GM08714 (cell line): ENCODE data around the gene PPA2.
"Not testable (repeated sequence)": the region's sequence is repeated elsewhere in the genome, so short reads cannot be mapped to it uniquely, and the experiment has no call there.

Experiments used
- H3K4me3 ChIP-seq: fragments of 200-500 bp; sonication (Bioruptor generic); 2 replicates; pipeline ENCODE4 v1.5.1; 2014; ENCODE audit warnings: mild to moderate bottlenecking, low read length, inconsistent platforms
- ZNF274 ChIP-seq: IDR thresholded peaks from 2 replicates; pipeline ENCODE4 v1.6.1; 2012; ENCODE audit warnings: mild to moderate bottlenecking, low read depth, low read length

PPA2 gene

DNA sequence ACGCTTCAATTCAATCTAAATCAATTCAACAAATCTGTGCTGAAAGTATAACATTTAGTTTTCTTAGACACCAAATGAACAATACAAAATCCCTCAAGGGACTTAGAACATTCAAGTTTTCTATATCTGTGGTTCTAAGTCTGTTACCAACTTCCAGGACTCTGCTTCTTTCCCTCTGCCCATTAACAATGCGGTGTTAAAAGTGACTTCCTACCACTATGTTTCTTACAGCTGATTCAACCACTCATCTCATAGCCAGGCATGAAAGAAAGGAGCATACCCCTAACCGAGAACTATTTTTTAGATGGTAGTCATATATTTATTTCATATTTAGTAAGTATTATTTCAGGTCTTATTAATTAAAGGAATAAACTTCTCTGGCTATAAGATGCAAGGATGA, 38.9 kb downstream of the PPA2 start:
- TF ChIP-seq ZNF274 = no peak
- H3K4me3 ChIP-seq = no peak overlapping the region

DNA sequence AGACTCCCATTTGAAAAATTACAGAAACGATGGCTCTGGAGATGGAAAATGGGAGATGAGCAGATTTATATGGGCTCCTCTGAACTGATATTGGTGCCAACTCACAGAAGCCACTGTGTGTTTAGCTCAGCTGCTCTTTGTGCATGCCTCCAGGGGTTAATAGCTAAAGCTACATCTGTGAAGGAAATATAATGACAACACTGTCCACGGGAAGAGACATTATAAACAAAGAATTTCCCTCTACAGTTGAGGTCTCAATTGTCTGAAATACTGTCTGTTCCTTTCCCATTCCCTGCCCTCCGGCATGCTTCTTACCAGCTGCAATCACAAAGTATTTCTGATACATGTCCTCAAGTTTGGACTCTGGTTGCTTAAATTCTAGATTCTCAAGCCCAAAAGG, 40.4 kb downstream of the PPA2 start:
- no peak for TF ChIP-seq ZNF274
- H3K4me3 ChIP-seq = no peak overlapping the region

DNA sequence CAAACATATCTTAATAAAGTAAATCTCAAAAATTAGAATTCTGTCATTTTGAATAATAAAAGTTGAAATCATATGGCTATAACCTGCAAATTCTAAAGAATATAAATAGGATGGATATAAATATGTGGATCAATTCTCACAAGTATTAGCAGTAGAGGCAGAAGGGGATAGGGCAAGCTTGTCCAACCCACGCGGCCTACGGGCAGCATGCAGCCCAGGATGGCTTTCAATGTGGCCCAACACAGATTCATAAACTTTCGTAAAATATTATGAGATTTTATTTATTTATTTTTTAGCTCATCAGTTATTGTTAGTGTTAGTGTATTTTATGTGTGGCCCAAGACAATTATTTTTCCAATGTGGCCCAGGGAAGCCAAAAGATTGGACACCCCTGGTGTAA, 41.4 kb downstream of the PPA2 start:
- no peak for TF ChIP-seq ZNF274
- H3K4me3 ChIP-seq = no peak overlapping the region

DNA sequence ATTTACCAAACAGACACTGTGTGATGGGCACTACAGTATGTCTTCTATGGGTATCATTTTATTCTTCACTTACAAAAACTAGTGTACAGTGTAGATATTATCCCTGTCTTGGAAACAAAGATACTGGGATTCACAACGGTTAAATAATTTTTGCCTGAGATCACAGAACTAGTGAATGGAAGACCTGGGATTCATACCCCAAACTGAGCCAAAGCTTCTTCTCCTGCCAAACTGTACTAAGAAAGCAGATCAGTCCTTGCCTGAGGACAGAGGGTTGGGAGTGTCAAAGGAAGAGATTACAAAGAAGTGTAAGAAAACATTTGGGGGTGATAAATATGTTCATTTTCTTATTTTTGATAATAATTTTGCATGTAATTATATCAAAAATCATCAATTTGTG, 43.1 kb downstream of the PPA2 start:
- H3K4me3 ChIP-seq = no peak overlapping the region
- TF ChIP-seq ZNF274 = no peak

DNA sequence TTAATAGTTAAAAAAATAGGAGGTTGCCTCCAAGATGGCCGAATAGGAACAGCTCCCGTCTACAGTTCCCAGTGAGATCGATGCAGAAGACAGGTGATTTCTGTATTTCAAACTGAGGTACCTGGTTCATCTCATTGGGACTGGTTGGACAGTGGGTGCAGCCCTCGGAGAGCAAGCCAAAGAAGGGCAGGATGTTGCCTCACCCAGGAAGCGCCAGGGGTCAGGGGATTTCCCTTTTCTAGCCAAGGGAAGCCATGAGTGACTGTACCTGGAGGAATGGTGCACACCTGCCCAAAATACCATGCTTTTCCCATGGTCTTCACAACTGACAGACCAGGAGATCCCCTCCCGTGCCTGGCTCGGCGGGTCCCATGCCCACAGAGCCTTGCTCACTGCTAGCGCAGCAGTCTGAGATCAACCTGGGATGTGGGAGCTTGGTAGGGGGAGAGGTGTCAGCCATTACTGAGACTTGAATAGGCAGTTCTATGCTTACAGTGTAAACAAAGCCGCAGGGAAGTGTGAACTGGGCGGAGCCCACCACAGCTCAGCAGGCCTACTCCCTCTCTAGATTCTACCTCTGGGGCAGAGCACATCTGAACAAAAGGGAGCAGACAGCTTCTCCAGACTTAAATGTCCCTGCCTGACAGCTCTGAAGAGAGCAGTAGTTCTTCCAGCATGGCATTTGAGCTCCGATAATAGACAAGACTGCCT, 47.5 kb downstream of the PPA2 start:
- H3K4me3 ChIP-seq = no peak overlapping the region
- TF ChIP-seq ZNF274 = no peak

DNA sequence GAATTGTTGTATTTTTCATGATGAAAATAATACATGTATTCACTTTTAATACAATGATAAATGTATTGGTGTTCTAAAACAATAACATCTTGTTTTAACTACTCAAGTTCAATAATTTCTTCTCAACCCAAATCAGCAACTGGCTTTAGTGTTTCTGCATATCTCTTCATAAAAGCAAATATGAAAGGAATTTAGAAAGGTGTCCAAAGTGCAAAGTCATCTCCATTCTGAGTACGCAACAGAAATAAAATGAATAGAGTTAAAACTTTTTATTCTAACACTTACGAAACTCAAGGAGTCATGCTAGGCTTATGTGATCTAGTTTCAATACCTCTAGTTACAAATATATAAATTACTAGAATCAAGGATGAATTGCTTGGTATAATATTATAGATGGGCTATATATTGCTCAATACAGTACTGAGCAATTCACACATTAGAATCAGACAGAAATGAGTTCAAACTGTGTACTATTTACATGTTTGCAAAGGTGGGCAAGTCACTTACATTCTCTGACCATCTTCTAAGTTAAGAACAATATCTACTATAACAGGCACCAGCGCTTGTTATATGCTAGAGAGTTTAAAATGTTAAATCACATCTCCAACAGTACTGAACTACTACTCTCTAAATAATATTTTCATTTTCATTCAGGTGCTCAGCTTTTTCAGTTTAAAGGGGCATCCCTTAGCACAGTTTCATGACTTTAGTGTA, 51.5 kb downstream of the PPA2 start:
- H3K4me3 ChIP-seq = no peak overlapping the region
- no peak for TF ChIP-seq ZNF274

DNA sequence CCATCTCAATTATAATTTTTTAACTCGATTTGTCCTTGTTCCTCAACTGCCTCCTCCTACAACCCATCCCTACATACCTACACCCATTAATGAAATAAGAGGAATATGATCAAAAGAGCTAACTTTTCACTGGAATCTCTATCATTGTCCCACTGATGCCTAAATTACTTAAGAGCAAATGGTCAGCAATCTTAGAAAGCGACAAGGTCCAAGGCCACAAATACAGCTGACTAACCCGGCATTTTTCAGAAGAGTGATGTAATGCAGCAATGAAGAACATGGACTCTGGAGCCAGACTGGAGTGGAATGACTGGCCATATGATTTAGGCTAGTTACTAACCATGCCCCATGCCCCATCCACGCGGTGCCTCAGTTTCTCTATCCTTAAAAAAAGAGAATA, 56.2 kb downstream of the PPA2 start:
- no peak for TF ChIP-seq ZNF274

DNA sequence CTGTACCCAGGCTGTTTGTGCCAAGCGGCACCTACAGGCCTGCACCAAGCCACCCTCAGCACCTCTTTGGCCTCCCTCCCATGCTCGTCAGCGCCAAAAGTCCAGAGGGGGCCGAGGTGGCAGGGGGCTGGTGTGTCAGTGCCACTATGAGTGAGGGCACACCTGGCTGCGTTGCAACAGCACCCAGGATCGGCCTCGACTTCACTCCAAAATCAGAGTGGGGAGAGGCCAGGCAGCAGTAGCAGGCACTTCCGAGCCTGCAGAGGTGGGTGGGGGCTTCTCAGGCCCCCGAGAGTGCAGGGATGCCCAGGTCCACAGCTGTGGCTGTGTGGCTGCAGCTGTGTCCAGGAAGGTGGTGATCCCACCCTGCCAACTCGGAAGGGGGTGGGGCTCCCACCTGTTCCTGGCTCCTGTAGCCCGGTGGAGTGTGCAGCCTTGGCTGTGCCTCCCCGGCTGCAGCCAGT, 58.5 kb downstream of the PPA2 start:
- TF ChIP-seq ZNF274 = no peak
- no peak overlapping the region for H3K4me3 ChIP-seq

More for the DNA sequence above, 56.2 kb downstream of the PPA2 start:
- no peak overlapping the region for H3K4me3 ChIP-seq

DNA sequence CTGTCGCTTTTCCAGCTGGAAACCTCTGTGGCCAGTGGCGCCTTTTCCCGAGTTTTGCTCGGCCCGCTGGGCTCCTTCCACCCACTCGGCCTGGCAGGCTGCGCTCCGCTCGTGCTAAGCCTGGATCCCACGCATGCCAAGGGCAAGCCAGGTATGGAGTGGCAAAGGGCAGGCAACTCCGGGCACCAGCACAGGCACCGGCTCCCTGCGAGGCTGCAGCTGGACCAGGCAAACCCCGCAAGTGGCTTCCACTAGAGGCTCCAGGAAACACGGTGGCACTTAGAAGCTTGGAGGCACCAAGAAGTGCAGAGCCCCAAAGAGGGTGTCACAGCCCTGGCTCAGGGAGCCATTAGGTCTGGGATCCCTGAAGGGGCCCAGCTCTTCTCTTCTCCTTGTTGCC, 59.5 kb downstream of the PPA2 start:
- no peak for TF ChIP-seq ZNF274
- no peak overlapping the region for H3K4me3 ChIP-seq

DNA sequence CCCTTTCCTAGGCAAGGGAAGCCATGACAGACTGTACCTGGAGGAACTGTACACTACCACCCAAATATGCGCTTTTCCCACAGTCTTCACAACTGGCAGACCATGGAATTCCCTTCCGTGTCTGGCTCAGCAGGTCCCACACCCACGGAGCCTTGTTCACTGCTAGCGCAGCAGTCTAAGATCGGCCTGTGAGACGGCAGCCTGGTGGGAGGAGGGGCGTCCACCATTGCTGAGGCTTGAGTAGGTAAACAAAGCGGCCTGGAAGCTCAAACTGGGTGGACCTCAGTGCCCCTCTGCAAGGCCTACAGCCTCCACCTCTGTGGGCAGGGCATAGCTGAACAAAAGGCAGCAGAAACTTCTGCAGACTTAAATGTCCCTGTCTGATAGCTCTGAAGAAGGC, 64.7 kb downstream of the PPA2 start:
- H3K4me3 ChIP-seq = not testable (repeated sequence)

DNA sequence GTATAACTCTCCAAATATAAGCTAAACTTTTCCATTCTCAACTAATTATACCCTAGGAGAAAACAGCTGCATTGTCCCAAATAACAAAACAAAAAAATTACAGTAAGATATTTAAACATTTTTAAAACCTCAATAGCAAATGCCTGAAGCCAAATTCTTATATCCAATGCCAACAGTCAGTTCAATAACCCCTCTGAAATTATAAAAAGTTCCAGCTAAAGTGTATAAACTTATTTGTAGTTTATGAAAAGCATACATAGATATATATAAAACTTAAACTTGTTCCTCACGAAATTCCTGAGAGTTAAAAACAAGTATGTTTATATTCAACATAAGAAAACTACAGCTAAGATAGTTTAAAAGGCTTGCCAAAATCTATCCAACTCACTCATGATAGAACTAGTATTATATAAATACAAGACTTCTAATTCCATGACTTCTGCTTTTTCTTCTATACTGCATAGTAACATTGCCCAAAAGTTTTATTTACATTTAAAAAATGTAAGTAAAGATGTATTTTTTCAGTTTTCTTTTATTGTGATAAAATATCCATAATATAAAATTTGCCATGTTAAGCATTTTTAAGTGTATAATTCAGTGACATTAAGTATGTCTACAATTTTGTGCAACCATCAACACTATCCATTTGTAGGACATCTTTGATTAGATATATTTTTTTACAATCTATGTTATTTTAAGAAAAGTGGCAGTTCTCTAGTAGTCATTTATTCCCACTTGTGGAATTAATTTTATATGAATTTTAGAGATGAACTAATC, 72.8 kb downstream of the PPA2 start:
- H3K4me3 ChIP-seq = no peak overlapping the region
- no peak for TF ChIP-seq ZNF274

DNA sequence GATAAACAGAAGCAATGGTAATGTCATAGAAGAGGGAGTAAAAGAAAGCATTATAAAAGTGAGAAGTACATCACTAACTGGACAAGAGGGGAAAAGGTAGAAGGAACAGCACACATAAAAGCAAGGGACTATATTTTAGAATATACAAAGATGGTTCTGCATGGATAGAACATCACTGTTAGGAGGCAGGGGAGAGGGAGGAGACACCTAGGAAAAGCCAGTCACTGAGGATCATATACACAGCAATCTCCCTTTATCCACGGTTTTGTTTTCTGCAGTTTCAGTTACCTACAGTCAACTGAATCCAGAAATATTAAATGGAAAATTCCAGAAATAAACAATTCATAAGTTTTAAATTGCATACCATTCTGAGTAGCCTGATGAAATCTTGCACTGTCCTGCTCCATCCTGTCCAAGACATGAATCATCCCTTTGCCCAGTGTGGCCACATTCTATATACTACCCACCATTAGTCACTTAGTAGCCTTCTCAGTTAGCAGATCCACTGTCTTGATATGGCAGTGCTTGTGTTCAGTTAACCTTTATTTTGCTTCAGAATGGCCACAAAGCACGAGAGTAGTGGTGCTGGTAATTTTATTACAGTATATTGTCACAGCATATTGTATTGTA, 74.2 kb downstream of the PPA2 start:
- H3K4me3 ChIP-seq = no peak overlapping the region
- TF ChIP-seq ZNF274 = no peak

DNA sequence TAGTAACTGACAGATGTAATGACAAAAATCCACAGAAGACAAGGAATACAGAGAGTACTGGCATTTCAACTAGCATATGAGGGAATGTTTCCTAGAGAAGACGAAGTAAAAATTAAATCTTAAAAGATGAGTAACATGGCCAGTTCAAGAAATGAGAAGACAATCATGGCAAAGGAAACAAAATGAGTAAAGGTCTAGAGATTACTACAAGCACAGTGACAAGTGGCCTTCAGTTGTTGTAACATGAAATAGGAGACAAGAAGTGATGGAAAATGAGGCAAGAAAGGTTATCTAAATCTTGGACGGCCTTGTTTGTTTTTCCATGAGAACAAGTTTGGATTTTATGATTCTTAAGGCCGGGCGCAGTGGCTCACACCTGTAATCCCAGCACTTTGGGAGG, 81.0 kb downstream of the PPA2 start:
- TF ChIP-seq ZNF274 = no peak
- H3K4me3 ChIP-seq = no peak overlapping the region

DNA sequence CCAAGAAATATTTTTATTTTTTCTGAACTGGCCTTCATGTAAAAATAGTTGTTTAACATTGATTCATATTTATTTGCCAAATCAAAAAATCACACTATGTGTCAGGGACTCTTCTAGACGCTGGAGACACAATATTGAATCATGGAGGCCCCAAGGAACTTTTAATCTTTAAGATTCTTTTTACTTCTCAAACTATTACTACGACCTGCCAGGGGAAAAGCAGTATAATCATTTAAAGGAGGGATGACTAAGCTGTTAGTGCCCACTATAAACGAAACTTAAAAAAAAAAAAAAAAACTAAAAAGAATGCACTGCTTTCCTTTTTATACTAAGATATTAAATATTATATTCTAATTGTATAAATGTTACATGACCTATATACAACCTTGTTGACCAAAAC, 84.7 kb downstream of the PPA2 start:
- no peak overlapping the region for H3K4me3 ChIP-seq
- no peak for TF ChIP-seq ZNF274
